Liver (tissue), 9 donors: ENCODE data around the gene CCDC32. TPM values are rescaled to one million over a fixed set of nuclear protein-coding genes. Genes with fewer than 3 reads are reported as not detected.

ENCODE experiments used
- DNase-seq: peaks from one replicate; pipeline ENCODE4 v3.0.0-alpha.2; 2017; ENCODE audit warnings: low spot score
- H3K27ac ChIP-seq, 2 donors: one replicate each; pipeline ENCODE4 v1.7.0; 2013; ENCODE audit warnings: inconsistent platforms in 2 of 2, low read length in 2 of 2, control low read depth in 1 of 2, low read depth in 1 of 2, mild to moderate bottlenecking in 1 of 2
- H3K27me3 ChIP-seq, 4 donors: one replicate each; pipeline versions ENCODE4 v1.6.1 to v1.7.0; 2013; ENCODE audit warnings: low read length in 3 of 4, inconsistent platforms in 1 of 4, mild to moderate bottlenecking in 1 of 4, moderate library complexity in 1 of 4; ENCODE audit not compliant: control insufficient read depth in 4 of 4, insufficient read depth in 4 of 4
- H3K36me3 ChIP-seq, 4 donors: one replicate each; pipeline versions ENCODE4 v1.6.1 to v1.7.0; 2013; ENCODE audit warnings: low read length in 3 of 4, mild to moderate bottlenecking in 3 of 4, low read depth in 1 of 4, moderate library complexity in 1 of 4; ENCODE audit not compliant: control insufficient read depth in 4 of 4, insufficient read depth in 3 of 4
- H3K4me1 ChIP-seq, 4 donors: one replicate each; pipeline versions ENCODE4 v1.6.1 to v1.7.0; 2013; ENCODE audit warnings: low read length in 3 of 4, mild to moderate bottlenecking in 3 of 4, moderate library complexity in 1 of 4; ENCODE audit not compliant: control insufficient read depth in 4 of 4, insufficient read depth in 4 of 4
- H3K4me3 ChIP-seq, 3 donors: one replicate each; pipeline versions ENCODE4 v1.6.1 to v1.7.0; 2013; ENCODE audit warnings: low read length in 3 of 3, control low read depth in 1 of 3, low read depth in 1 of 3, mild to moderate bottlenecking in 1 of 3
- H3K9ac ChIP-seq, 2 donors: one replicate each; pipeline ENCODE4 v1.7.0; 2013; ENCODE audit warnings: low read length in 2 of 2, mild to moderate bottlenecking in 2 of 2, moderate library complexity in 2 of 2, control low read depth in 1 of 2, low read depth in 1 of 2
- H3K9me3 ChIP-seq, 4 donors: one replicate each; pipeline versions ENCODE4 v1.6.1 to v1.7.0; 2013; ENCODE audit warnings: low read length in 3 of 4; ENCODE audit not compliant: control insufficient read depth in 4 of 4
- ATF3 ChIP-seq: IDR thresholded peaks from 2 replicates; pipeline ENCODE4 v1.6.1; 2016; ENCODE audit warnings: antibody characterized with exemption
- EGR1 ChIP-seq, 2 donors: IDR thresholded peaks; 2 replicates each; pipeline ENCODE4 v1.6.1; 2016 to 2018; ENCODE audit warnings: antibody characterized with exemption in 2 of 2, low read depth in 2 of 2
- FOXA2 ChIP-seq: IDR thresholded peaks from 2 replicates; pipeline ENCODE4 v1.6.1; 2016; ENCODE audit warnings: antibody characterized with exemption
- GABPA ChIP-seq, 2 donors: IDR thresholded peaks in 1 of 2; conservative IDR thresholded peaks in 1 of 2; 2 replicates each; pipeline ENCODE4 v1.6.1; 2016; ENCODE audit warnings: antibody characterized with exemption in 2 of 2, mild to moderate bottlenecking in 1 of 2, moderate library complexity in 1 of 2
- HNF4A ChIP-seq, 2 donors: conservative IDR thresholded peaks; 2 replicates each; pipeline ENCODE4 v1.6.1; 2016; ENCODE audit warnings: antibody characterized with exemption in 2 of 2, mild to moderate bottlenecking in 2 of 2
- JUND ChIP-seq, 2 donors: IDR thresholded peaks; 2 replicates each; pipeline ENCODE4 v1.6.1; 2016; ENCODE audit warnings: antibody characterized with exemption in 2 of 2
- MAX ChIP-seq: IDR thresholded peaks from 2 replicates; pipeline ENCODE4 v1.6.1; 2016; ENCODE audit warnings: antibody characterized with exemption
- NR2F2 ChIP-seq: IDR thresholded peaks from 2 replicates; pipeline ENCODE4 v1.6.1; 2016; ENCODE audit warnings: antibody characterized with exemption
- RAD21 ChIP-seq, 2 donors: IDR thresholded peaks; 2 replicates each; pipeline ENCODE4 v1.6.1; 2016; ENCODE audit warnings: antibody characterized with exemption in 2 of 2, mild to moderate bottlenecking in 2 of 2
- REST ChIP-seq: IDR thresholded peaks from 2 replicates; pipeline ENCODE4 v1.6.1; 2016; ENCODE audit warnings: antibody characterized with exemption, mild to moderate bottlenecking
- RXRA ChIP-seq, 2 donors: IDR thresholded peaks; 2 replicates each; pipeline ENCODE4 v1.6.1; 2017 to 2018; ENCODE audit warnings: antibody characterized with exemption in 2 of 2, mild to moderate bottlenecking in 1 of 2
- SP1 ChIP-seq: IDR thresholded peaks from 2 replicates; pipeline ENCODE4 v1.6.1; 2018; ENCODE audit warnings: antibody characterized with exemption, mild to moderate bottlenecking
- YY1 ChIP-seq: IDR thresholded peaks from 2 replicates; pipeline ENCODE4 v1.6.1; 2016; ENCODE audit warnings: antibody characterized with exemption, mild to moderate bottlenecking
- WGBS: extraction: QIAGEN DNeasy Blood & Tissue Kit; methylation state at CpG from one replicate; pipeline ENCODE4 v1.1.7; 2013; 5-methylcytosine and 5-hydroxymethylcytosine counted together
- polyA plus RNA-seq, 2 donors: library from polyadenylated mRNA; stranded (reverse) in 1 of 2; unstranded in 1 of 2; fragments of 200-250 nt in 1 of 2; fragments of >200 nt in 1 of 2; fragmentation: Nextera tagmentation in 1 of 2; extraction: Ambion mirVana in 1 of 2; gene quantifications; one replicate each; pipeline versions ENCODE4 v1.2.1 to v1.2.3, GENCODE V29; 2013 to 2015
- total RNA-seq, 2 donors: library from RNA; depleted of rRNA; stranded (reverse); fragments of >200 nt; gene quantifications; one replicate each; pipeline ENCODE4 v1.2.3, GENCODE V29; 2014
- TF ChIP-seq, protein P1 (sequence below): IDR thresholded peaks from 2 replicates; pipeline ENCODE4 v1.6.1; 2016; ENCODE audit warnings: antibody characterized with exemption
- TF ChIP-seq, protein P2 (sequence below): fragments of 150-350 bp; IDR thresholded peaks from 2 replicates; pipeline ENCODE4 v1.5.1; 2017; ENCODE audit warnings: improper control_type of control experiment, low read depth, low read length; ENCODE audit not compliant: missing input control
- donor health status: healthy.
- donor health status: healthy.
- donor health status: healthy.
- donor health status: healthy.
- donor health status: healthy.

Gene CCDC32
- total and polyA plus RNA-seq, 4 donors, result 7.9 to 13.5 (median 8.9) TPM

DNA sequence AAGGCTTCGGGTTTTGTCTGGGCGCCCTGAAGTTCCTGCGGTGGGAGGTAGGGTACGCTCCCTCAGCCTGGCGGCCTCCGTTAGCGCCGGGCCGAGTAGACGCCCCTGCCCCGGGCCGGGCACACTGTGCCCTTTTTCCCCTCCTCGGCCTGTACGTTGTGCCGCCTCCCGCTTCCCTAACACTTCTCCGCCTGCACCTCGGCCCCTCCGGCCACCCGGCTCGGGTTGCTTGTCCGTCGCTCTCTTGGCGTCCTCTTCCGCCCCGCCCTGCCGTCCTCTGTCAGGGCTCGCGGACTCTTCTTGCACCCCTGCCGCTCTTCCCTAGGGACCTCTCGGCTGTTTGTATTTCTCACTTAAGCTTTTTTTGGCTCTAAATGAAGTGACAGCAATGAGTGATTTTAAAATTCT is 29.6 kb upstream of the CCDC32 start:
- WGBS, result 1% methylated on average over 31 of the region's 31 CpGs

More for the DNA sequence above, 29.6 kb upstream of the CCDC32 start:
- H3K27ac ChIP-seq, result peak overlapping the region; percentile 81 to 87
- H3K36me3 ChIP-seq, result no peaks in the 10 kb centered on the region
- TF ChIP-seq ATF3 (no peak), NR2F2 (no peak), FOXA2 (no peak), YY1 (no peak), MAX (no peak), EGR1 (IDR thresholded peaks at IDR 0.05; ENCODE audit: low read depth in 2 of 2) (no peak), SP1 (no peak), RXRA (IDR thresholded peaks at IDR 0.05) (no peak), GABPA (IDR thresholded peaks at IDR 0.05 in 1 of 2, conservative IDR thresholded peaks at IDR 0.05 in 1 of 2) (no peak), HNF4A (conservative IDR thresholded peaks at IDR 0.05) (no peak), JUND (IDR thresholded peaks at IDR 0.05) (no peak), RAD21 (IDR thresholded peaks at IDR 0.05) (no peak), REST (no peak)
- TF ChIP-seq, protein P1, sequence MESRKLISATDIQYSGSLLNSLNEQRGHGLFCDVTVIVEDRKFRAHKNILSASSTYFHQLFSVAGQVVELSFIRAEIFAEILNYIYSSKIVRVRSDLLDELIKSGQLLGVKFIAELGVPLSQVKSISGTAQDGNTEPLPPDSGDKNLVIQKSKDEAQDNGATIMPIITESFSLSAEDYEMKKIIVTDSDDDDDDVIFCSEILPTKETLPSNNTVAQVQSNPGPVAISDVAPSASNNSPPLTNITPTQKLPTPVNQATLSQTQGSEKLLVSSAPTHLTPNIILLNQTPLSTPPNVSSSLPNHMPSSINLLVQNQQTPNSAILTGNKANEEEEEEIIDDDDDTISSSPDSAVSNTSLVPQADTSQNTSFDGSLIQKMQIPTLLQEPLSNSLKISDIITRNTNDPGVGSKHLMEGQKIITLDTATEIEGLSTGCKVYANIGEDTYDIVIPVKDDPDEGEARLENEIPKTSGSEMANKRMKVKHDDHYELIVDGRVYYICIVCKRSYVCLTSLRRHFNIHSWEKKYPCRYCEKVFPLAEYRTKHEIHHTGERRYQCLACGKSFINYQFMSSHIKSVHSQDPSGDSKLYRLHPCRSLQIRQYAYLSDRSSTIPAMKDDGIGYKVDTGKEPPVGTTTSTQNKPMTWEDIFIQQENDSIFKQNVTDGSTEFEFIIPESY, result no peak
- TF ChIP-seq, protein P2, sequence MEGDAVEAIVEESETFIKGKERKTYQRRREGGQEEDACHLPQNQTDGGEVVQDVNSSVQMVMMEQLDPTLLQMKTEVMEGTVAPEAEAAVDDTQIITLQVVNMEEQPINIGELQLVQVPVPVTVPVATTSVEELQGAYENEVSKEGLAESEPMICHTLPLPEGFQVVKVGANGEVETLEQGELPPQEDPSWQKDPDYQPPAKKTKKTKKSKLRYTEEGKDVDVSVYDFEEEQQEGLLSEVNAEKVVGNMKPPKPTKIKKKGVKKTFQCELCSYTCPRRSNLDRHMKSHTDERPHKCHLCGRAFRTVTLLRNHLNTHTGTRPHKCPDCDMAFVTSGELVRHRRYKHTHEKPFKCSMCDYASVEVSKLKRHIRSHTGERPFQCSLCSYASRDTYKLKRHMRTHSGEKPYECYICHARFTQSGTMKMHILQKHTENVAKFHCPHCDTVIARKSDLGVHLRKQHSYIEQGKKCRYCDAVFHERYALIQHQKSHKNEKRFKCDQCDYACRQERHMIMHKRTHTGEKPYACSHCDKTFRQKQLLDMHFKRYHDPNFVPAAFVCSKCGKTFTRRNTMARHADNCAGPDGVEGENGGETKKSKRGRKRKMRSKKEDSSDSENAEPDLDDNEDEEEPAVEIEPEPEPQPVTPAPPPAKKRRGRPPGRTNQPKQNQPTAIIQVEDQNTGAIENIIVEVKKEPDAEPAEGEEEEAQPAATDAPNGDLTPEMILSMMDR, result no peak
- H3K9me3 ChIP-seq, result no peaks in the 10 kb centered on the region
- peak overlapping the region; percentile 1 to 4 for H3K9ac ChIP-seq
- H3K4me3 ChIP-seq, result peak overlapping the region; percentile 76 to 78 (median 77)
- DNase-seq, result peak; percentile 74
- H3K27me3 ChIP-seq, result no peaks in the 10 kb centered on the region
- peaks cover 0 to 13% (median 9%) of the 10 kb centered on the region in 4 donors for H3K4me1 ChIP-seq
